NCI-H1105 treated with DMSO at 0.1 percent for 48 hours (cell line): ENCODE measurements around the gene TMEM132D.

Experiments used
- DNase-seq: peaks from one replicate; lab custom pipeline; 2025; lab: John Stamatoyannopoulos, UW

The TMEM132D gene

GRCh38 chr12:129101816-129102215 is 802.0 kb downstream of the TMEM132D start:
- no peak for DNase-seq

GRCh38 chr12:129101404-129101803 is 802.4 kb downstream of the TMEM132D start:
- no peak for DNase-seq

GRCh38 chr12:129097451-129097850 is 806.4 kb downstream of the TMEM132D start:
- DNase-seq: no peak

GRCh38 chr12:129096968-129097367 is 806.9 kb downstream of the TMEM132D start:
- no peak for DNase-seq

- DNase-seq: no peak
These were observed 807.6 kb downstream of the TMEM132D start for GRCh38 chr12:129096184-129096583.

- no peak for DNase-seq
These were observed 814.2 kb downstream of the TMEM132D start for GRCh38 chr12:129089576-129089975.

GRCh38 chr12:129084875-129085826 is 818.7 kb downstream of the TMEM132D start:
- DNase-seq: no peak

GRCh38 chr12:129083121-129083840 is 820.5 kb downstream of the TMEM132D start:
- no peak for DNase-seq

GRCh38 chr12:129082441-129082840 is 821.4 kb downstream of the TMEM132D start:
- DNase-seq: no peak

GRCh38 chr12:129081755-129082250 is 822.0 kb downstream of the TMEM132D start:
- no peak for DNase-seq

- no peak for DNase-seq
These were observed 823.0 kb downstream of the TMEM132D start for GRCh38 chr12:129080821-129081220.

GRCh38 chr12:129080391-129080790 is 823.4 kb downstream of the TMEM132D start:
- DNase-seq: no peak

- DNase-seq: no peak
These were observed 824.1 kb downstream of the TMEM132D start for GRCh38 chr12:129079719-129080118.

- DNase-seq: no peak
These were observed 827.1 kb downstream of the TMEM132D start for GRCh38 chr12:129076441-129077320.

GRCh38 chr12:129075460-129076208 is 828.2 kb downstream of the TMEM132D start:
- no peak for DNase-seq

GRCh38 chr12:129074379-129074778 is 829.4 kb downstream of the TMEM132D start:
- DNase-seq: no peak

- DNase-seq: no peak
These were observed 830.5 kb downstream of the TMEM132D start for GRCh38 chr12:129073157-129073915.

GRCh38 chr12:129071362-129071761 is 832.5 kb downstream of the TMEM132D start:
- DNase-seq: no peak

GRCh38 chr12:129069886-129070285 is 833.9 kb downstream of the TMEM132D start:
- DNase-seq: no peak

- DNase-seq: no peak
These were observed 835.1 kb downstream of the TMEM132D start for GRCh38 chr12:129068684-129069083.
